HAP-1 (cell line): ENCODE measurements around the gene EFCC1.
A peak's percentile ranks its signal among the peaks of the same experiment; 100 is the strongest.

ENCODE experiments used
- DNase-seq, 2 experiments: peaks; one replicate each; pipeline ENCODE4 v3.0.0-alpha.2; 2016 to 2020; ENCODE audit warnings: low spot score in 2 of 2
- H3K27me3 ChIP-seq: fragments of 250-450 bp; sonication (Bioruptor Pico); 2 replicates; pipeline ENCODE4 v1.5.1; 2020; ENCODE audit warnings: low read depth, mild to moderate bottlenecking, moderate library complexity
- H3K36me3 ChIP-seq: fragments of 250-450 bp; sonication (Bioruptor Pico); replicated peaks from 2 replicates; pipeline ENCODE4 v1.5.1; 2020; ENCODE audit warnings: mild to moderate bottlenecking
- H3K4me1 ChIP-seq: fragments of 250-450 bp; sonication (Bioruptor Pico); 2 replicates; pipeline ENCODE4 v1.5.1; 2020; ENCODE audit warnings: mild to moderate bottlenecking
- H3K4me3 ChIP-seq: fragments of 250-450 bp; sonication (Bioruptor Pico); 2 replicates; pipeline ENCODE4 v1.5.1; 2020; ENCODE audit warnings: mild to moderate bottlenecking, moderate library complexity
- H3K9me3 ChIP-seq: fragments of 250-450 bp; sonication (Bioruptor Pico); 2 replicates; pipeline ENCODE4 v1.5.1; 2020; ENCODE audit warnings: mild to moderate bottlenecking, moderate library complexity
- in situ Hi-C: fragments of 300-500 bp; cut with MboI; formaldehyde crosslinking; loops from 3 replicates; pipeline ENCODE4 v1.14.3; 2020; ENCODE audit warnings: low sequenced_read_pairs, inconsistent platforms, mixed read lengths

Gene EFCC1

GRCh38 chr3:128987302-128988100 lies 13.6 kb upstream of the EFCC1 start:
- no peaks in the 10 kb centered on the region for H3K9me3 ChIP-seq
- H3K4me1 ChIP-seq = no peaks in the 10 kb centered on the region
- DNase-seq = no peak
- H3K4me3 ChIP-seq = no peak overlapping the region
- H3K27me3 ChIP-seq = no peaks in the 10 kb centered on the region
- H3K36me3 ChIP-seq = no peaks in the 10 kb centered on the region
- in situ Hi-C loops = no loop called here

- Histone ChIP-seq H3K4me3 (no peak overlapping the region), H3K36me3 (no peaks in the 10 kb centered on the region), H3K27me3 (no peaks in the 10 kb centered on the region), H3K9me3 (no peaks in the 10 kb centered on the region), H3K4me1 (no peaks in the 10 kb centered on the region)
- DNase-seq = no peak
- in situ Hi-C loops = no loop called here
Measured at GRCh38 chr3:128988286-128988685, 12.8 kb upstream of the EFCC1 start.

GRCh38 chr3:128991355-128991895 lies 9.7 kb upstream of the EFCC1 start:
- H3K9me3 ChIP-seq = no peaks in the 10 kb centered on the region
- no peak overlapping the region for H3K4me3 ChIP-seq
- no peak for DNase-seq
- no peaks in the 10 kb centered on the region for H3K27me3 ChIP-seq
- H3K4me1 ChIP-seq = no peaks in the 10 kb centered on the region
- H3K36me3 ChIP-seq = no peaks in the 10 kb centered on the region
- in situ Hi-C loops = no loop called here

GRCh38 chr3:128992926-128993460 lies 8.1 kb upstream of the EFCC1 start:
- in situ Hi-C loops = no loop called here
- Histone ChIP-seq H3K4me1 (no peaks in the 10 kb centered on the region), H3K9me3 (no peaks in the 10 kb centered on the region), H3K36me3 (no peaks in the 10 kb centered on the region), H3K4me3 (no peak overlapping the region), H3K27me3 (no peaks in the 10 kb centered on the region)
- no peak for DNase-seq

GRCh38 chr3:128993461-128994172 lies 7.5 kb upstream of the EFCC1 start, which contains the start of gene CFAP92:
CFAP92 (minus strand) TSS chr3:128994076; CDS start chr3:128993304, 772 bp downstream.
- H3K36me3 ChIP-seq = no peaks in the 10 kb centered on the region
- H3K27me3 ChIP-seq = no peaks in the 10 kb centered on the region
- in situ Hi-C loops = no loop called here
- peaks cover 2% of the 10 kb centered on the region for H3K4me1 ChIP-seq
- H3K4me3 ChIP-seq = no peak within 1 kb of the TSS
- peak; percentile 56 to 85 for DNase-seq
- H3K9me3 ChIP-seq = no peaks in the 10 kb centered on the region

- DNase-seq = no peak
- Histone ChIP-seq H3K27me3 (no peaks in the 10 kb centered on the region), H3K4me1 (peaks cover 5% of the 10 kb centered on the region), H3K36me3 (no peaks in the 10 kb centered on the region), H3K9me3 (no peaks in the 10 kb centered on the region), H3K4me3 (no peak overlapping the region)
- in situ Hi-C loops = no loop called here
Measured at GRCh38 chr3:128994173-128994512, 7.0 kb upstream of the EFCC1 start.

- H3K4me3 ChIP-seq = no peak overlapping the region
Measured at GRCh38 chr3:128994581-128995546, 6.2 kb upstream of the EFCC1 start.

GRCh38 chr3:128995737-128996136 lies 5.4 kb upstream of the EFCC1 start:
- Histone ChIP-seq H3K36me3 (no peaks in the 10 kb centered on the region), H3K4me3 (no peak overlapping the region), H3K4me1 (peaks cover 5% of the 10 kb centered on the region), H3K9me3 (no peaks in the 10 kb centered on the region), H3K27me3 (peaks cover 12% of the 10 kb centered on the region)
- in situ Hi-C loops = no loop called here
- DNase-seq = no peak

More at GRCh38 chr3:128994581-128995546, 6.2 kb upstream of the EFCC1 start:
- Histone ChIP-seq H3K9me3 (no peaks in the 10 kb centered on the region), H3K36me3 (no peaks in the 10 kb centered on the region), H3K27me3 (peaks cover 3% of the 10 kb centered on the region), H3K4me1 (peaks cover 5% of the 10 kb centered on the region)
- no peak for DNase-seq
- in situ Hi-C loops = no loop called here

GRCh38 chr3:128996200-128996599 lies 4.9 kb upstream of the EFCC1 start:
- H3K9me3 ChIP-seq = no peaks in the 10 kb centered on the region
- in situ Hi-C loops = no loop called here
- H3K27me3 ChIP-seq = peaks cover 17% of the 10 kb centered on the region
- no peak for DNase-seq
- peaks cover 5% of the 10 kb centered on the region for H3K4me1 ChIP-seq
- H3K36me3 ChIP-seq = no peaks in the 10 kb centered on the region
- H3K4me3 ChIP-seq = no peak overlapping the region

GRCh38 chr3:128996726-128997125 lies 4.4 kb upstream of the EFCC1 start:
- Histone ChIP-seq H3K36me3 (no peaks in the 10 kb centered on the region), H3K27me3 (peaks cover 22% of the 10 kb centered on the region), H3K9me3 (no peaks in the 10 kb centered on the region), H3K4me1 (peaks cover 5% of the 10 kb centered on the region), H3K4me3 (no peak overlapping the region)
- in situ Hi-C loops = no loop called here
- DNase-seq = no peak

- Histone ChIP-seq H3K9me3 (no peaks in the 10 kb centered on the region), H3K36me3 (no peaks in the 10 kb centered on the region), H3K4me1 (peaks cover 5% of the 10 kb centered on the region), H3K27me3 (peaks cover 31% of the 10 kb centered on the region), H3K4me3 (no peak overlapping the region)
- in situ Hi-C loops = no loop called here
- DNase-seq = no peak
Measured at GRCh38 chr3:128997486-128998133, 3.5 kb upstream of the EFCC1 start.

- no peak for DNase-seq
- Histone ChIP-seq H3K9me3 (no peaks in the 10 kb centered on the region), H3K4me1 (peaks cover 5% of the 10 kb centered on the region), H3K4me3 (no peak overlapping the region), H3K36me3 (no peaks in the 10 kb centered on the region), H3K27me3 (peaks cover 35% of the 10 kb centered on the region)
- in situ Hi-C loops = no loop called here
Measured at GRCh38 chr3:128998561-128998960, 2.5 kb upstream of the EFCC1 start.

- Histone ChIP-seq H3K27me3 (peaks cover 35% of the 10 kb centered on the region), H3K9me3 (no peaks in the 10 kb centered on the region), H3K4me1 (peaks cover 5% of the 10 kb centered on the region), H3K4me3 (no peak overlapping the region), H3K36me3 (no peaks in the 10 kb centered on the region)
- peak in 1 of 2 experiments; percentile 54 for DNase-seq
- in situ Hi-C loops = no loop called here
Measured at GRCh38 chr3:128999102-128999501, 2.0 kb upstream of the EFCC1 start.
